Brain pericyte (primary cell): ENCODE data around the gene TGM6.

Source experiments
- DNase-seq: peaks from one replicate; pipeline ENCODE4 v3.0.0-alpha.2; 2012; ENCODE audit warnings: low read depth, low spot score

TGM6 gene

DNA sequence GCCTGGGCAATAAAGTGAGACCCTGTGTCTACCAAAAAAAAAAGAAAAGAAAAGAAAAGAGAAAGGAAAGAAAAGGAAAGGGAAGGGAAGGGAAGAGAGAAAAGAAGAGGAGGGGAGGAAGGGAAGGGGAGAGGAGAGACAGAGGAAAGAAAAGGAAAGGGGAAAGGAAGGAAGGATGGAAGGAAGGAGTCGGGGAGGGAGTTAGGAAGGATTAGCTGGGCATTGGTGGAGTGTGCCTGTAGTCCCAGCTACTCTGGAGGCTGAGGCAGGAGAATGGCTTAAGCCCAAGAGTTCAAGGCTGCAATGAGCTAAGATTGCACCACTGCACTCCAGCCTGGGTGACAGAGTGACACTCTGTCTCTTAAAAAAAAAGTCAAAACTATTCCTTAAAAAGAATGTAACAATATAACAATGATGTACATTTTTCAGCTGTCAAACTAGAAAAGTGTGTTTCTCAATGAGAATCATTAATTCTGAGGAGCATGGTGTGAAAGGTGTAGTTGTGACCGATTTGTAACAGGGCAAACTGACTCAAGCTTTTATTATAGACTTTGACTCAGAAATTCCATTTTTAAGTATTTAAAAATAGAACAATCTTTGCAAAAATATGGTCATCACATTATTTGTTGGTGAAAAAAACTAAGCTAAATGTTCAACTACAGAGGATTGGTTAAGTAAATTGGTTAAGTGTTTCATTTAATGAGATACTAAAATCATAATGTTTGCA lies 75.2 kb downstream of the TGM6 start:
- no peak for DNase-seq

- no peak for DNase-seq
Measured at GRCh38 chr20:2458919-2459499, 78.3 kb downstream of the TGM6 start.

DNA sequence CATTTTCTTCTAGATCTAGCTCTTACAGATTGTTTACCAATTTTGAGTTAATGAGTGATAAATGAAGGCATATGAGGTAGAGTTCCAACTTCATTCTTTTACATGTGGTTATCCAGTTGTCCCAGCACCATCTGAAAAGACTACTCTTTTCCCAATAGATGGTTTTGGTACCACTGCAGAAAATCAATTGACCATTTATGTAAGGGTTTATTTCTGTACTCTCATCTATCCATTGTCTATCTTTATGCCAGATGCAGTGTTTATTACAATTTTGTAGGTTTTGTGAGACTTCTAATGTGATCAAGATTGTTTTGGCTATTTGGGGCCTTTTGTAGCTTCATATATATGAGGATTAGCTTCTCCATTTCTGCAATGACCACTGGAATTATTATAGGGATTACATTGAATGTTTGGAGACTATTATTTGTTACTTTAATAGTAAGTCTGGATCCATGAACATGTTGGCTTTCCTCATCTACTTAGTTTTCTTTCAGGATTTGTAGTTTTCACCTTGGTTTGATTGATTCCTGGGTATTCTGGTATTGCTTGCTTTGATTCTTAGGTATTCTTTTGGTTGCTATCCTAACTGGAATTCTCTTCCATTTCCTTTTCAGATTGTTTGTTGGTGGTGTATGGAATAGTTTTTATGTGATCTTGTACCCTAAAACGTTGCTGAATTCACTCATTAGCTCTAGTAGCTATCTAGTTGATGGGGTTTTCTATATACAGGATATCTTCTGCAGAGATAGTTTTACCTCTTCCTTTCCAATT lies 79.5 kb downstream of the TGM6 start:
- DNase-seq = no peak

- no peak for DNase-seq
Measured at GRCh38 chr20:2460752-2461424, 80.2 kb downstream of the TGM6 start.

GRCh38 chr20:2462484-2462883 lies 81.8 kb downstream of the TGM6 start:
- no peak for DNase-seq

GRCh38 chr20:2463616-2464365 lies 83.1 kb downstream of the TGM6 start:
- no peak for DNase-seq

DNA sequence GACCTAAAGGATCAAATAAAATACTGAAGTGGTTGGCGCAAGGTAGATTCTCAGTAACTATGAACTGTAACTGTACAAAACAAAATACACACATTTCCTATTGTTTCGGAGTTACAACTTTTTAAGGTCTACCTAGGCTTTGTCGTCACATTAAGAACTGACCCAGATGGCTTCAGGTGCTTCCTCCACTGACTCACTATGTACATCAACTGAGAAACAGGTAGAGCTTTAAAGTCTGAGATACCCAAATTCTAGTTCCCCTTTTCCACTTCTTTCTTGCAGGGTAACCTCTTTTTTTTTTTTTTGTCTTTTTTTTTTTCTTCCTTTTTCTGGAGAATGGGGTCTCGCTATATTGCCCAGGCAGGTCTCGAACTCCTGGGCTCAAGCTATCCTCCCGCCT lies 84.4 kb downstream of the TGM6 start:
- no peak for DNase-seq

DNA sequence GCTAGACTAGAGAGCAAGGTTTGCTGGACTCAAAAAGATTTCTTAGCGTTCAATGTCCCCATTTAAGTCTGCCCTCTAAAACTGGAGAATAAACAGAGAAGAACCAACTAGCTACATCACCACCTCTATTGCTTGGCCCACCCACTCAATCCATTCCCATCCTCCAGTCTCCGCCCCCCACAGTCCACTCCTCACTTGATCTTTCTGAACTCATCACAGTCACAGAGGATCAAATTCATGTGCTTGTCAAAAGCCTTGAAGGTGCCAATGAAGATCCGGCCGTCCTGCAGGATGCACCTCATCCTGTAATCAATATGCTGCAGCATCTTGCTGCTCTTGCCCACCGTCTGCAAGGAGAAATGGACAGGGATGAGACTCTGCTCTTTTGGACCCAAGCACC lies 86.7 kb downstream of the TGM6 start:
- DNase-seq = no peak

DNA sequence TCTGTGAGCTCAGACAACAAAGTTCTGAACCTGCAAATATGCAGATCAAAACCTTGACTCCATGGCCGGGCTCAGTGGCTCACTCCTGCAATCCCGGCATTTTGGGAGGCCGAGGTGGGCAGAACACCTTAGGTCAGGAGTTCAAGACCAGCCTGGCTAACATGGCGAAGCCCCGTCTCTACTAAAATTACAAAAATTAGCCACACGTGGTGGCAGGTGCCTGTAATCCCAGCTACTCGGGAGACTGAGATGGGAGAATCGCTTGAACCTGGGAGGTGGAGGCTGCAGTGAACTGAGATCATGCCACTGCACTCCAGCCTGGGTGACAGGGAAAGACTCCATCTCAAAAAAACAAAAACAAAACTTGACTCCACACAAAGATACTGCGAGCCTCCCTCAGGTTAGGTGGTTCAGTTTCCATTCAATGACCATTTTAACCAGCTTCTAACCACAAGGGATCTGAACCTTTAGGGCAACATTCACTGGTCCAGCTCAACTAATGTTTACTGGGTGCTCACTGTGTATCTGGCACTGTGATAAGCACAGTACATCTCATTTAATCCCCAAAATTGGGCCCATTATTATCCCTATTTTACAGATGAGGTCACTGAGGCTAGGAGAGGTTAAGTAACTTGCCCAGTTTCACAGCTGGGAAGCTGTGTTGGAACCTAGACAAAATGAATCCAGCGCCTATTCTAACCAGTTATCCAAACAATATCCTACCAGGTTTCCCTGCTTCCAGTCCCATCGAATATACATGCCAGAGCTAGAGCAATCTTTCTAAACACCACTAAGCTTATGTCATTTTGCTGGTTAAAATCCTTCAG lies 88.1 kb downstream of the TGM6 start:
- no peak for DNase-seq

DNA sequence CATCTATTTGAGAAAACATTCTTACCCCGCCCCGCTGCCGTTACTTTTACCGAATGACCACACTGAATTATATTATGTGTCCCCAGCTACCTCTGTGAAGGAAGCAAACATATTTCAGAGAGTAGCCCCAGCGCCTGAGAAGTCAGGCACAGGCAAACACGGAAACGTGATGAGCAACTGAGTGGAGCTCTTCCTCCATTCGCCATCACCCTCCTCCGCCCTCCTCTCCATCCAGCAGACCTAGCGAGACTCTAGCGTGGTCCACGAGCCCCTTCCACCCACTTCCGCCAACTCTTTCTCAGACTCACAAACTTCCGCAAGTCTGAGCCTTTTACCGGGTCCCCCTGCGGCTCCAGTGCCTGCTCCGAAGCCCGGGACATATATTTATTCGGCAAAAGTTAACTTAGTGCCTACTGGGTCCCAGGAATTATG lies 89.3 kb downstream of the TGM6 start:
- no peak for DNase-seq

DNA sequence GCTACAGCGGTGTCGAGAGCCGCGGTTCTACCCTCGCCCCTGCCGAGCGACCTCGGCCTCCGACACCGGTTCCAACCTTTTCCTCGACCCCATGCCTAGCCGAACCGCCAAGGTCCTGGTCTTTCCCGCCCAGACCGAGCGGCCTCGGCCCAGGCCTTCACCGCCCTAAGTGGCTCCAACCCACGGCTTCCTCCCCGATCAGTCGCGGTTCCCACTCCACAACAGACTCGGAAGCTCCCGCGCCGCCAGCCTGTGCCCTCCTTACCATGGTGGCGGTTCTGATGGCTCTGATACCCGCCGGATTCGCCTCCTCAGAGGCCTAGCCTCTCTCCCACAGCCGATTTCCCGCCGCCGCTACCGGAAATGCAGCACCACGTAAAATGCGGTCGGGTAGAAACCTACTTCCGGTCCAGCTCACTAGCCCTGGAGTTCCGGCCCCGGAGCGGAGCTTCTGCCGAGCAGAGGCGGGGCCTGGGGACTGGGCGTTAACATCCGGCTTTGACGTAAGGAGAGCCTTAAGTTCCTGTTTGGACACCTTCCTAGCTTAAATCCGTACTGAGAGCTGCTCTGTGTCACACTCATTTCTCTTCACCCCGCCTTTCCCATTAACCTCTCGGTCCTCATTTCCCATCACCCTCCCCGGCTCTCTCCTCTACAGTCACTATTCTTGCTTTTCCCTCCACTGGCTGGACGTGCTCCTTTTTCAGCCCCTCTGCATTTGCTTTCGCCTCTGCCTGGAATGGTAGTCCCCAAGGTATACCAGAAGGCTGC lies 89.9 kb downstream of the TGM6 start, which contains the start of gene SNRPB:
Gene SNRPB, minus strand, starts transcription at position 367 of the 771 bp plus-strand sequence. Its CDS starts 99 bp downstream, at position 268.
- peak; percentile 94 for DNase-seq

GRCh38 chr20:2473516-2473915 lies 92.8 kb downstream of the TGM6 start:
- no peak for DNase-seq

GRCh38 chr20:2475850-2476741 lies 95.4 kb downstream of the TGM6 start:
- no peak for DNase-seq

GRCh38 chr20:2476742-2477615 lies 96.3 kb downstream of the TGM6 start:
- DNase-seq = no peak

DNA sequence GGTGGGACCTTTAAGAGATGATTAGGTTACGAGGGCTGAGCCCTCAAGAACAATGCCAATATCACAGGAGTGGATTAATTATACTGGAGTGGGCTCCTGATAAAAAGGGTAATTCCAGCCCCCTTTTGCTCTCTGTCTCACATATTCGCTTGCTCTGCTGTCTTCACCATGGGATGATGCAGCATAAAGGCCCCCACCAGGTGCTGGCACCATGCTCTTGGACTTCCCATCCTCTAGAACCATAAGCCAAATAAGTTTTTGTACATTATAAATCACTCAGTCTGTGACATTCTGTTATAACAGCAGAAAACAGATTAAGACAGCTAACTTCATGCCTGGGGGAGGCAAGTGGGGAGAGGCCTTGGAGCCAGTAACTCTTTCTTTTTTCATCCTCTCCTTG lies 99.7 kb downstream of the TGM6 start:
- no peak for DNase-seq
